Skin of body (tissue), 2 donors: ENCODE results near the gene ATP13A4. TPM values are rescaled to one million over a fixed set of nuclear protein-coding genes. Genes with fewer than 3 reads are reported as not detected.

Experiments used
- DNase-seq: peaks from one replicate; lab custom pipeline; 2025; lab: John Stamatoyannopoulos, UW
- total RNA-seq: library from RNA; depleted of rRNA; stranded (reverse); fragments of >200 nt; gene quantifications from one replicate; pipeline ENCODE4 v1.2.3, GENCODE V29; 2014

ATP13A4 gene
- total RNA-seq, 1 donor from 2014 or later: 22.4 TPM

- DNase-seq: no peak
These were observed 56.5 kb downstream of the ATP13A4 start for GRCh38 chr3:193498215-193498614.

DNA sequence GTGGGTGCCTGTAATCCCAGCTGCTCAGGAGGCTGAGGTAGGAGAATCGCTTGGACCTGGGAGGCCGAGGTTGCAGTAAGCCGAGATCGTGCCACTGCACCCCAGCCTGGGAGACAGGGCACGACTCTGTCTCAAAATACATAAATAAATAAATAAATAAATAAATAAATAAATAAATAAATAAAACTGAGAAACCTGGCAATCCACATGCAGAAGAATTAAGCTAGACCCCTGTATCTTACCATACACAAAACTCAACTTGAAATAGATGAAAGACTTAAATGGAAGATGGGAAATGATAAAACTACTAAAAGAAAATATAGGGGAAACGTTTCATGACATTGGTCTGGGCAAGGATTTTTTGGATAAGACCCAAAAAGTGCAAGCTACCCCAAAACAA, 58.0 kb downstream of the ATP13A4 start:
- DNase-seq: no peak

DNA sequence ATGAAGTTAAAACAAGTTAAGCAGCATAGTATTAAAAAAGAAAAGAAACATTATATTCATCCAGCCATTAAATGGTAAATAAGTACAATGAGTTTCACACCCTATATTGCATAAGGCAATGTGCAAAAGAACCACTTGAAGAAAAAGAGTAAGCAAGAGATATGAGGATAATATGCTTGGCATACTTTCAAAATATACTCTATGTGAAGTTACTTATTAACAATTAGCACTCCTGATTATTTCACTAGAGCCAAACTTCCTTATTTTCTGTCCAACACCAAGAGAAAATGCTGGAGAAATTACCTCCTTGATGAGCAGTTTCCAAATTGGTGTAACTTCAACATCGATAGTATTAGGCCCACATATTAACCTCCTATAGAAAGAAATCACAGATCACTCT, 63.7 kb downstream of the ATP13A4 start:
- no peak for DNase-seq

GRCh38 chr3:193490580-193490979, 64.1 kb downstream of the ATP13A4 start:
- DNase-seq: no peak

GRCh38 chr3:193489949-193490348, 64.7 kb downstream of the ATP13A4 start:
- DNase-seq: no peak

GRCh38 chr3:193488741-193489140, 66.0 kb downstream of the ATP13A4 start:
- DNase-seq: no peak

DNA sequence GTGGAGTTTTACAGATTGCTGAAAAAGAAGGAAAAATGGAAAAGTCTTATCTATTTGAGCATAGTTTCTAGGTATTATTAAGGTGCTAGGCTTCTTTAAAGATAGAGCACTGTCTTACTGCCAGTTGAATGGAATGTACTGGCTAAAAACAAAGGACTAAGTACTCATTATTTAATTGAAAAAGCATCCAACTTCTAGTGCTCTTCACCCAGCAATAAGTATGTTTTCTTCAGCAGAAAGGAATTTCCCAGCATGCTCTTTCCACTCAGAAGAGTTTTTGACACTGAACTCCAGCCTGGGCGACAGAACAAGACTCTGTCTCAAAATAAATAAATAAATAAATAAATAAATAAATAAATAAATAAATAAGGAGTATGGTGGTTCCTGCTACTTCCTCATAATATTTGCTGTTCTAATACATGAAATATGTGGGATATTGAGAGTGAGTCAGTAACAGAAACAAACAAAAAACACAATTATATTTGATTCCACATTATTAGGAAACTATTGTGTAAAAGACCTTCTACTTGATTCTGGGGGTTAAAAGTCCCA, 70.6 kb downstream of the ATP13A4 start:
- no peak for DNase-seq

DNA sequence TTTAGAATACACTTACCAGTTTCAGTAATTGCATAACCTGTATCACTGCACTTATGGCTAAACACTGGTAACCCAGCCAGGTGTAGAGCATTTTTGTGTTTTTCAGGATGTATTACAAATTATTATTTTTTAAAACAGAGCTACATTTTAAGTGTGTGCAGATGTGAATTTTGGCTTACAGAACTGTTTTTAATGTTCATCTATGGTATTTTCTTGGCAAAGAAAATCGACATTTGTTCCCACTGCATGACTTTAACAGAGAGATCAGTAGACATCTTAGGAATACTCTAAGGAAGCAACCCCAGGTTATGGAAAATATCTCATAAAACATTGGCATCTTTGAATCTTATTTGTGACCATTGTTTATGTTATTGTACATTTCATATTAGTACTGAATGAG, 73.3 kb downstream of the ATP13A4 start:
- DNase-seq: peak; percentile 60

DNA sequence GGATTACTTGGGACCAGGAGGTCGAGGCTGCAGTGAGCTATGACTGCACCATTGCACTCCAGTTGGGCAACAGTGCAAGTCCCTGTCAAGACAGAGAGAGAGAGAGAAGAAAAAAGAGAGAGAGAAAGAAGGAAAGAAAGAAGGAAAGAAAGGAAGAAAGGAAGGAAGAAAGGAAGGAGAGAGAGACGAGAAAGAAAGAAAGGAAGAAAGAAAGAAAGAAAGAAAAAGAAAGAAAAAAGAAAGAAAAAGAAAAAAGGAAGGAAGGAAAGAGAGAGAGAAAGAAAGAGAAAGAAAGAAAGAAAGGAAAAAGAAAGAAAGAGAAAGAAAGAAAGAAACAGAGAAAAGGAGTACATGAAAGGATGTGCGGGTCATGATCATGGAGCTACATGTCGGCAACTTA, 80.2 kb downstream of the ATP13A4 start:
- no peak for DNase-seq

DNA sequence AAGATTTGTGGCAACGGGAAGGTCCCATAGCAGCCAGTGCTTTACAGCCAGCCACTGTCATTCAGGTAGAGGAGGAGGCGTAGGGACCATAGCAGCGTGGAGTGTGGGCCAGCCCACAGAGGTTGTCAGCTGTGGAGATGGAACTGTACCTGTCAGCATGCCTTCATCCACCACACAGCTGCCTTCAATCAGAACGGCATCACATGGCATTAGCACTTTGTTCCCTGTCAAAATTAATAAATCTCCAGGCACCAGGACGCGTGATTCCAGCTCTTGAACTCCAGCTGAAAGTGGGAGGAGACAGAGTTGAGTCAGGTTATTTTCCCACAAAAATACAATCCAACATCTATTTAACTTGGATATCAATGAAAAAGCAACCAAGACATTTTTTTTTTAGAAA, 84.0 kb downstream of the ATP13A4 start:
- DNase-seq: no peak

DNA sequence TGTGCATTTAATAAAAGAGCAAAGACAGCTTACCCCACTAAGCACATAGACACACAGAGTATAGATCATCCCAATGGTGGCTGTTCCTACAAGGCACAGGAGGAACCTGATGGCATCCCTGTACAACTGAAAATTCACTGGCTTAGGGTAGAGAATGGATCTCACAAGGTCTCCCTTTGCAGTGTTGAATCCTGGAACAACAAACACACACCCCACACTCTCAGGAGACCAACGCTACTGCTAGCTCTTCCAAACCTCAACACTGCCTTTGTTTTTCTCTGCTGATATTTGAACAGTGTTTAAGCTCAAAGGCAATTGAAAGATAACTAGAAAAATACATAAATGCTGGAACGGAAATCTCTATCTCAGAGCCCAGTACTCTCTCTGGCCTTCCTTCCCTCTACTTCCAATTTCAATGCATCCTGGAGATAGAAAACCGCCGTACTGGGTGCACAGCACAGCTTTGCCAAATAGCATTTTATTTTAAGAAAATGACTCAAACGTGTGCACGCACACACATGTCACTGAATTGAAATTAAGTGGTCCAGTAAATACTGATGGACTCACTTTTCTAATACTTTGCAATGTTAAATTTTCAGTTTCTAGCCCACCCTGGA, 88.6 kb downstream of the ATP13A4 start:
- DNase-seq: no peak

DNA sequence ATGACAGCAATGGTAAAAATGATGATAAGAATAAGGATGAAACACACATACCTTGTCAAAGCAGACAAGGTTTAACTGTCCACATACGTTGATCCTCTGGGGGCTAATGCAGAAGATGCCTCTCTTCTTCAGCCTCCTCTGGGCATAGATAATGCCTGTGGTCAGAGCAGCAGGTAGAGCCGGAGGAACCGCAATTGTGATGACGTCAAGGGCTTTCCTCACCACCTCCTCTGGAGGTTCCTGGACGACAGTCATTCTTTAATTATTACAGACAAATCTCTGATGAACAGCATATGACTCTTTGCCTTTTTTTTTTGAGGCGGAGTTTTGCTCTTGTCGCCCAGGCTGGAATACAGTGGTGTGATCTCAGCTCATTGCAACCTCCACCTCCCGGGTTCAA, 89.8 kb downstream of the ATP13A4 start:
- DNase-seq: no peak

- no peak for DNase-seq
These were observed 97.2 kb downstream of the ATP13A4 start for GRCh38 chr3:193457526-193457925.

DNA sequence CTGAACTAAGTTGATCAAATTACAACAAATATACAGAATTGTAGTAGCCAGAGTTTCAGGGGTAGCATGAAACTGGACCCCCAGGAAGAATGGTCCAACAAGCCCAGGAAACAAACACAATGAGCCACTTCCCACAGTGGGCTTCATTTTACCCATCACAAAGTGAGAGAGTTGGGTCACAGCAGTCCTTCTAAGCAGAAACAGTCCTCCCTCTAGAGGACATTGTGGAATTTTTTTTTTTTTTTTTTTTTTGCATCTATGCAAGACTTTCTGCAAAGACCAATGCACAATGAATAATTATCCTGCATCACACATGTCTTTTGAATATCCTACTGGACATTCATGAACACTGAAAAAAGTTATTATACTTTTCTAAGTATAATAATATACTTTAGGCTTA, 102.4 kb downstream of the ATP13A4 start:
- DNase-seq: no peak

GRCh38 chr3:193451902-193452301, 102.8 kb downstream of the ATP13A4 start:
- no peak for DNase-seq

- DNase-seq: no peak
These were observed 107.6 kb downstream of the ATP13A4 start for GRCh38 chr3:193446965-193447602.

- DNase-seq: no peak
These were observed 115.3 kb downstream of the ATP13A4 start for GRCh38 chr3:193439423-193439822.

DNA sequence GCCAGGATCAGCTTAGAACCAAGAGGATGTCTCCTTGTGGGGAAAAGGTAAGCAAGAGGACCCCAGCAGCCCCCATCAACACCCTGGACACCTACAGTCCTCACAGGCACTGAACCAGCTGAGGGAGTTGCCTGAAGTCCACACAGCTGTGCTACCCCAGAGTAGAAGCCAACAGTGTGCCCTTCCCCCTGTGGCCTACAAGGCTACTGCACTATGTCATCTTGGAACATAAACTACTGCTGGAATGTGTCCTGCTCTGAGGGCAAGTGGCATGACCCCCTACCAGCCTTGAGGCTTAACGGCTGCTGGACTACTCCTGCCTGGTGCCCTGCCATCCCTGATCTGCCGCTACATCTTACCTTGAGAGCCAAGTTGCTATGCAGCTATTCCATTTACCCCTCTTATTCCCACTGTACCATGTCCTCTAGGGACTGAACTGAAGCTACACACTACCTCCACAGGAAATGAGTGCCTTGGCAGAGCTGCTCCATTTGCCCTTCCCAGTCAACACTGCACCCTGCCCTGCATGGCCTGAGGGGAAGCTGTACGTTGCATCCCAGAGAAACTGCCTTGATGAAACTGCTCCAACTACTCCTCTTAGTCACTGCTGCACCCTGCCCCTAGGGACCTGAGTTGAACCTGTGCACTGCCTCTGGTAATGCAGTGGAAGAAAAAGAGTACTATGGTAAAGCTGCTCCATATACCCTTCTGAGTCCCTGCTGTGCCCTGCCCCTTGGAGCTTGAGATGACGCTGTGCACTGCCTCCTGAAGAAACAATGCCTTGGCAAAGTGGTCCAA, 135.9 kb downstream of the ATP13A4 start:
- DNase-seq: no peak

GRCh38 chr3:193416629-193417028, 138.1 kb downstream of the ATP13A4 start:
- no peak for DNase-seq

DNA sequence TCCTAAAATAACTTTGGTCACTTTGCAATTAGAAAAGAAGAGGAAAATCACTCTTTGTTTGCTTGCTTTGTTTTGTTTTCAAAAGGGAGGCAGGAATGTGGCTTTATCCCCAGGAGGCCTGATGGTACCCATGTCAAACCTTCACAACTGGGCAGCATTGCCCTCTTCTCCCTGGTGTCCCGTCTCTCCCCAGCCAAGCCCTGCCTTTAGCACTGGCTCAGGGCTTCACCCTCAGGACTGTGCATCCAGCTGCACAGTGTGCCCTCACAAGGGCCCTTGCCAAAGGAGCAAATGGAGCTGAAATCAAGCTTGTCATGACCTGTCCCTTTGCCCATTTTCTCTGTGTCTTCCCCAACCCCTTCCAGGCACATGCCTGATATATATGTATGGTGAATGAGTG, 147.0 kb downstream of the ATP13A4 start:
- DNase-seq: no peak

DNA sequence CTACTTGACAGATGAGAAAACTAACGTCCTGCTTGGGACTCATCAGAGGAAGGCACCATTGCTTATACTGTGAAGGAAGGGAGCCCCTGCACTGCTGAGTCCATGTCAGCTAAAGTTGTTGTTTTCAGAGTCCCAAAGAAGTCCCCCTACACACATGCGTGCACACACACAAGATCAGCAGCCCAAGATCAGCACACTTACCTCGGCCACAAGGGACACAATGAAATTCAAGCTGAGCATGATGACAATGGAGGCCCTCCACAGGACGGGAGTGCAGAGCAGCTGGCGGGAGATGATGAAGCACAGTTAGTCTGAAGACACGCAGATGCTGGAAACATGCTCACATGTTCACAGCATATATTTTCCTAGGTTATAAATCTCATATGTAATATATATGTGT, 147.6 kb downstream of the ATP13A4 start:
- DNase-seq: no peak

DNA sequence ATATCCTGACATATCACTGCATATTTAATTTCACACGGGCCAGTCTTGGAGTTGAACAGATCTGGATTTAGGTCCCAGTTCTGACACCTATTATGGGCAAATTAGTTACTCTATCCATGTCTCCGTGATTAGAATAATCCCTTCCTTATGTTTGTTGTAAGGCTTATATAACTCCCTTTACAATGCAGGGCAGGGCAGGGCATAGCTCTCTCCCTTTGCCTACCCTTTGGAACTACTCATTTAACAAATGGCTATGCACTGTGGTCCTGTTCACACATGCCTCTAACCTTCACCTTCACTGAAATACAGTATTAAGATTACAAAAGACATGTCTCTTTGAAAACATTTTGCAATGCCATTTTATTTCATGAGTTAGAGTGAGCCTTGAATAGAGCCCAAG, 151.4 kb downstream of the ATP13A4 start:
- DNase-seq: no peak
